ENCODE results near the gene USP21.

Gene USP21

GRCh38 chr1:161196521-161197451, 37.5 kb downstream of the USP21 start:
- no peak for DNase-seq

- DNase-seq = no peak
Observed at GRCh38 chr1:161197560-161198193, 38.4 kb downstream of the USP21 start.

- no peak for DNase-seq
Observed at GRCh38 chr1:161198194-161198896, 39.0 kb downstream of the USP21 start.

- no peak for DNase-seq
Observed at GRCh38 chr1:161198897-161199431, 39.7 kb downstream of the USP21 start, which contains the start of gene ADAMTS4. ADAMTS4 (minus strand) TSS chr1:161199054; CDS start chr1:161198627, 427 bp downstream.

- no peak for DNase-seq
Observed at GRCh38 chr1:161199506-161200139, 40.3 kb downstream of the USP21 start.

GRCh38 chr1:161200421-161200991, 41.2 kb downstream of the USP21 start:
- DNase-seq = no peak

- no peak for DNase-seq
Observed at GRCh38 chr1:161200992-161201835, 41.9 kb downstream of the USP21 start.

- DNase-seq = peak; percentile 92
Observed at GRCh38 chr1:161201836-161202712, 42.8 kb downstream of the USP21 start, which contains the start of gene NDUFS2. NDUFS2 (plus strand) TSS chr1:161202367; CDS start chr1:161202386, 19 bp downstream.

- DNase-seq = no peak
Observed at GRCh38 chr1:161206411-161207140, 47.3 kb downstream of the USP21 start.

- no peak for DNase-seq
Observed at GRCh38 chr1:161207173-161207572, 47.9 kb downstream of the USP21 start.

GRCh38 chr1:161209790-161210409, 50.6 kb downstream of the USP21 start:
- peak; percentile 69 for DNase-seq

- DNase-seq = no peak
Observed at GRCh38 chr1:161214369-161214768, 55.1 kb downstream of the USP21 start.

- DNase-seq = no peak
Observed at GRCh38 chr1:161215076-161215475, 55.8 kb downstream of the USP21 start, which contains the start of gene FCER1G. FCER1G (plus strand) TSS chr1:161215295; CDS start chr1:161215322, 27 bp downstream.
